NCI-H2227 treated with DMSO at 0.1 percent for 48 hours (cell line): ENCODE results near the gene DAAM1.

Experiments used
- DNase-seq: peaks from one replicate; lab custom pipeline; 2025; lab: John Stamatoyannopoulos, UW

DAAM1 gene

GRCh38 chr14:59221568-59221967 is 33.1 kb downstream of the DAAM1 start:
- no peak for DNase-seq

GRCh38 chr14:59224341-59224740 is 35.9 kb downstream of the DAAM1 start:
- DNase-seq, result no peak

- DNase-seq, result no peak
Observed at GRCh38 chr14:59225281-59225680, 36.8 kb downstream of the DAAM1 start.

- DNase-seq, result no peak
Observed at GRCh38 chr14:59228421-59228820, 40.0 kb downstream of the DAAM1 start.

- no peak for DNase-seq
Observed at GRCh38 chr14:59229653-59230406, 41.4 kb downstream of the DAAM1 start.

- no peak for DNase-seq
Observed at GRCh38 chr14:59236195-59236594, 47.7 kb downstream of the DAAM1 start.

GRCh38 chr14:59238216-59238615 is 49.7 kb downstream of the DAAM1 start:
- peak; percentile 70 for DNase-seq

- DNase-seq, result peak; percentile 100
Observed at GRCh38 chr14:59239022-59239421, 50.6 kb downstream of the DAAM1 start.

- no peak for DNase-seq
Observed at GRCh38 chr14:59240356-59240755, 51.9 kb downstream of the DAAM1 start.

- no peak for DNase-seq
Observed at GRCh38 chr14:59241121-59241520, 52.7 kb downstream of the DAAM1 start.

GRCh38 chr14:59243174-59243573 is 54.7 kb downstream of the DAAM1 start:
- DNase-seq, result no peak

GRCh38 chr14:59244581-59244980 is 56.1 kb downstream of the DAAM1 start:
- DNase-seq, result no peak

- DNase-seq, result no peak
Observed at GRCh38 chr14:59245809-59246295, 57.4 kb downstream of the DAAM1 start.

GRCh38 chr14:59246566-59246965 is 58.1 kb downstream of the DAAM1 start:
- DNase-seq, result no peak

- DNase-seq, result no peak
Observed at GRCh38 chr14:59247801-59248584, 59.5 kb downstream of the DAAM1 start.

- no peak for DNase-seq
Observed at GRCh38 chr14:59249029-59249428, 60.6 kb downstream of the DAAM1 start.

GRCh38 chr14:59251811-59252771 is 63.6 kb downstream of the DAAM1 start:
- peak; percentile 93 for DNase-seq

- DNase-seq, result no peak
Observed at GRCh38 chr14:59252772-59253500, 64.5 kb downstream of the DAAM1 start.

GRCh38 chr14:59253527-59253926 is 65.1 kb downstream of the DAAM1 start:
- no peak for DNase-seq

GRCh38 chr14:59254146-59254910 is 65.9 kb downstream of the DAAM1 start:
- DNase-seq, result no peak
